Measurements from ENCODE around the gene FMN1.

GRCh38 chr15:32746116-32746857 is 448.2 kb downstream of the FMN1 start:
- TF ChIP-seq POLR2AphosphoS5 (IDR thresholded peaks at IDR 0.05; ENCODE audit: insufficient read depth in 1 of 2, low read depth in 1 of 2), result no peak
- TF ChIP-seq, protein P1, sequence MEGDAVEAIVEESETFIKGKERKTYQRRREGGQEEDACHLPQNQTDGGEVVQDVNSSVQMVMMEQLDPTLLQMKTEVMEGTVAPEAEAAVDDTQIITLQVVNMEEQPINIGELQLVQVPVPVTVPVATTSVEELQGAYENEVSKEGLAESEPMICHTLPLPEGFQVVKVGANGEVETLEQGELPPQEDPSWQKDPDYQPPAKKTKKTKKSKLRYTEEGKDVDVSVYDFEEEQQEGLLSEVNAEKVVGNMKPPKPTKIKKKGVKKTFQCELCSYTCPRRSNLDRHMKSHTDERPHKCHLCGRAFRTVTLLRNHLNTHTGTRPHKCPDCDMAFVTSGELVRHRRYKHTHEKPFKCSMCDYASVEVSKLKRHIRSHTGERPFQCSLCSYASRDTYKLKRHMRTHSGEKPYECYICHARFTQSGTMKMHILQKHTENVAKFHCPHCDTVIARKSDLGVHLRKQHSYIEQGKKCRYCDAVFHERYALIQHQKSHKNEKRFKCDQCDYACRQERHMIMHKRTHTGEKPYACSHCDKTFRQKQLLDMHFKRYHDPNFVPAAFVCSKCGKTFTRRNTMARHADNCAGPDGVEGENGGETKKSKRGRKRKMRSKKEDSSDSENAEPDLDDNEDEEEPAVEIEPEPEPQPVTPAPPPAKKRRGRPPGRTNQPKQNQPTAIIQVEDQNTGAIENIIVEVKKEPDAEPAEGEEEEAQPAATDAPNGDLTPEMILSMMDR (IDR thresholded peaks at IDR 0.05), result no peak

All from vagina (tissue), 2 donors.